ENCODE data around the gene RIMS3.

GRCh38 chr1:40693425-40693824 is 27.9 kb upstream of the RIMS3 start:
- TF ChIP-seq, protein P1, sequence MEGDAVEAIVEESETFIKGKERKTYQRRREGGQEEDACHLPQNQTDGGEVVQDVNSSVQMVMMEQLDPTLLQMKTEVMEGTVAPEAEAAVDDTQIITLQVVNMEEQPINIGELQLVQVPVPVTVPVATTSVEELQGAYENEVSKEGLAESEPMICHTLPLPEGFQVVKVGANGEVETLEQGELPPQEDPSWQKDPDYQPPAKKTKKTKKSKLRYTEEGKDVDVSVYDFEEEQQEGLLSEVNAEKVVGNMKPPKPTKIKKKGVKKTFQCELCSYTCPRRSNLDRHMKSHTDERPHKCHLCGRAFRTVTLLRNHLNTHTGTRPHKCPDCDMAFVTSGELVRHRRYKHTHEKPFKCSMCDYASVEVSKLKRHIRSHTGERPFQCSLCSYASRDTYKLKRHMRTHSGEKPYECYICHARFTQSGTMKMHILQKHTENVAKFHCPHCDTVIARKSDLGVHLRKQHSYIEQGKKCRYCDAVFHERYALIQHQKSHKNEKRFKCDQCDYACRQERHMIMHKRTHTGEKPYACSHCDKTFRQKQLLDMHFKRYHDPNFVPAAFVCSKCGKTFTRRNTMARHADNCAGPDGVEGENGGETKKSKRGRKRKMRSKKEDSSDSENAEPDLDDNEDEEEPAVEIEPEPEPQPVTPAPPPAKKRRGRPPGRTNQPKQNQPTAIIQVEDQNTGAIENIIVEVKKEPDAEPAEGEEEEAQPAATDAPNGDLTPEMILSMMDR (IDR thresholded peaks at IDR 0.05; ENCODE audit: low read depth, low read length): no peak
- TF ChIP-seq POLR2A (IDR thresholded peaks at IDR 0.05; ENCODE audit: extremely low read depth, insufficient read length) (no peak), MYC (IDR thresholded peaks at IDR 0.05; ENCODE audit: low read depth, low read length) (no peak)

Data from NB4 (cell line).